Calu3 (cell line): ENCODE results near the gene DLX5. TPM values are rescaled to one million over a fixed set of nuclear protein-coding genes. Genes with fewer than 3 reads are reported as not detected.

ENCODE experiments used
- BruUV-seq: library from RNA; stranded (reverse); fragments of 400-500 nt; replicated peaks from 2 replicates; lab custom pipeline; 2021; lab: Mats Ljungman, UMichigan
- CTCF ChIA-PET: fragments of 300-600 bp; sonication (Branson Sonifier 250); formaldehyde crosslinking; loops from one replicate; lab custom pipeline; 2022; ENCODE audit warnings: antibody characterized with exemption; lab: Charles Lee
- DNase-seq: peaks from one replicate; pipeline ENCODE4 v3.0.0; 2022
- H3K27ac Mint-ChIP-seq: one replicate; pipeline ENCODE4 v1.8.0; 2022; ENCODE audit warnings: mixed read lengths; ENCODE audit not compliant: unreplicated experiment
- H3K27me3 Mint-ChIP-seq: one replicate; pipeline ENCODE4 v1.8.0; 2022; ENCODE audit warnings: mixed read lengths; ENCODE audit not compliant: unreplicated experiment
- H3K36me3 Mint-ChIP-seq: one replicate; pipeline ENCODE4 v1.8.0; 2022; ENCODE audit warnings: mild to moderate bottlenecking, moderate library complexity, mixed read lengths; ENCODE audit not compliant: insufficient read depth, unreplicated experiment
- H3K4me1 Mint-ChIP-seq: one replicate; pipeline ENCODE4 v1.8.0; 2022; ENCODE audit warnings: mild to moderate bottlenecking, low read depth, mixed read lengths; ENCODE audit not compliant: unreplicated experiment
- H3K4me3 Mint-ChIP-seq: one replicate; pipeline ENCODE4 v1.8.0; 2022; ENCODE audit warnings: mild to moderate bottlenecking, low read depth, moderate library complexity, mixed read lengths; ENCODE audit not compliant: unreplicated experiment
- H3K9me3 Mint-ChIP-seq: one replicate; pipeline ENCODE4 v1.8.0; 2022; ENCODE audit warnings: low read depth, mixed read lengths; ENCODE audit not compliant: unreplicated experiment
- CTCF ChIP-seq: fragments of 200-600 bp; IDR thresholded peaks from one replicate; pipeline ENCODE4 v1.8.0; 2022; ENCODE audit warnings: antibody characterized with exemption; ENCODE audit not compliant: unreplicated experiment
- intact Hi-C: fragments of 100-400 bp; cut with micrococcal nuclease; formaldehyde crosslinking; loops from one replicate; pipeline ENCODE4 v1.10.0; 2022; ENCODE audit not compliant: unreplicated experiment
- total RNA-seq: library from RNA; stranded (reverse); gene quantifications from 2 replicates; pipeline ENCODE4 v1.2.3, GENCODE V29; 2022

The DLX5 gene
- total RNA-seq, 1 experiment from 2014 or later = not detected

DNA sequence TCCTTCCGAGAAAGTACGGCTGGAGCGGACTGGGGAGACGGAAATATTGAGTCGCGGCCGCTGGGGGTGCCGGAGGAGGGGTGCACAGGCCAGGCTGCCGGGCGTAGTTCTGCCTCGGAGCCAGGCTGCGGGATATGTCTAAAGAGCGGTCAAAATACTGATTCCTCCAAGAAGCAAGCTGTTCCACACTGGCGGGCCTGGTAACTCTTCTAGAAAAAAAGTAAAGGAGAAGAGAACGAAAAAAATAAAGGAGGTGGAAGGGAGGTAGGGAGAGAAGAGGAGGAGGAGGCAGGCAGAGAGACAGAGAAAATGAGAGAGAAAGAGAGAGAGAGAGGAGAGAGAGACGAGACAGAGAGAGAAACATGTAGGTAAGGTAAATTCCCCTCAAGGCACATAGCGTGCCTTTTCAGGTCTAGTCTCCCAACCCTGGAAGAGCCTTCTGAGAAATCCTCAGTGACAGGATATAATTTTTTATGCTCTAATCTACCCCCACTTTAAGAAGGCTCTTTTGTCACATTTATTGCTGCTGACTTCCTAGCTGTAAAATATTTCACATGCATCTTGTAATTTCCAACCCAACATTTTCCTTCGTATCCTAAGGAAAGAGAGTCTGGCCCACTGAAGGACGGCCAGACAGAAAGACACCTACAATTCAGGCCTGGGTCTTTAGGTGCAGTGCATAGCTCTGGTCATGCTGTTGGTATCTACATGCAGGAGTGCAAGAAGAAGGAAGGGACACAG lies 5.7 kb downstream of the DLX5 start:
- intact Hi-C loops = no loop called here
- CTCF ChIA-PET = no interaction called here
- BruUV-seq = no TSS peak
- Mint-ChIP-seq H3K27ac (no peak overlapping the region), H3K9me3 (no peaks in the 10 kb centered on the region), H3K27me3 (peaks cover 78% of the 10 kb centered on the region), H3K4me1 (peaks cover 10% of the 10 kb centered on the region), H3K36me3 (peaks cover 9% of the 10 kb centered on the region), H3K4me3 (no peak overlapping the region)
- DNase-seq = no peak
- no peak for TF ChIP-seq CTCF

DNA sequence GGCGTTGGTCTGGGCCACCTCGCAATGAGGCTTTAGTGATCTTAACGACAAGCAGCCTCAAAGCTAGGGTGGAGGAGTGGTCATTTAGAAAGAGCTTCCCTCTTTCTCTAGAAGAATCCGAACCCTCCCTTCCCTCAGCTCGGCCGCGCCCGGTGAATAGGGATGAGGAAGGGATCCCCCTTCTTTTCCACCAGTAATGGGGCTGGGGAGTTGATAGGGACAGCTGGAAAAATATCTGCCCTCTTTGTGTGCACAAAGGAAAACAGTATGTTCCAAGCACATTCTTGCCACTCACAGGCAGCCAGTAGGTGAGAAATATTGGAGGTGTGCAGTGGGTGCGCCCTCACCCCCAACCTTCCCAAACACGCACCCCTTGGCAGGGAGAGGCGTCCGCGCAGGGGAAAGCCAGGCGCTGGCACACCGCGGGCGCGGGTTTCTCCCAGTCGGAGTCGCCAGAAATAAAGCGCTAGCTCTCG lies 6.5 kb downstream of the DLX5 start:
- CTCF ChIA-PET = no interaction called here
- no peaks in the 10 kb centered on the region for H3K9me3 Mint-ChIP-seq
- H3K36me3 Mint-ChIP-seq = peaks cover 9% of the 10 kb centered on the region
- no peak overlapping the region for H3K4me3 Mint-ChIP-seq
- BruUV-seq = no TSS peak
- peaks cover 78% of the 10 kb centered on the region for H3K27me3 Mint-ChIP-seq
- no peak for DNase-seq
- H3K4me1 Mint-ChIP-seq = peaks cover 10% of the 10 kb centered on the region
- intact Hi-C loops = no loop called here
- no peak for TF ChIP-seq CTCF
- no peak overlapping the region for H3K27ac Mint-ChIP-seq

- Mint-ChIP-seq H3K36me3 (peaks cover 9% of the 10 kb centered on the region), H3K4me3 (peak overlapping the region; percentile 78), H3K9me3 (no peaks in the 10 kb centered on the region), H3K27ac (no peak overlapping the region), H3K27me3 (peaks cover 78% of the 10 kb centered on the region), H3K4me1 (peaks cover 10% of the 10 kb centered on the region)
- intact Hi-C loops = no loop called here
- BruUV-seq = no TSS peak
- CTCF ChIA-PET = no interaction called here
- DNase-seq = no peak
- TF ChIP-seq CTCF = no peak
These were observed 7.2 kb downstream of the DLX5 start for GRCh38 chr7:97017192-97018125.

DNA sequence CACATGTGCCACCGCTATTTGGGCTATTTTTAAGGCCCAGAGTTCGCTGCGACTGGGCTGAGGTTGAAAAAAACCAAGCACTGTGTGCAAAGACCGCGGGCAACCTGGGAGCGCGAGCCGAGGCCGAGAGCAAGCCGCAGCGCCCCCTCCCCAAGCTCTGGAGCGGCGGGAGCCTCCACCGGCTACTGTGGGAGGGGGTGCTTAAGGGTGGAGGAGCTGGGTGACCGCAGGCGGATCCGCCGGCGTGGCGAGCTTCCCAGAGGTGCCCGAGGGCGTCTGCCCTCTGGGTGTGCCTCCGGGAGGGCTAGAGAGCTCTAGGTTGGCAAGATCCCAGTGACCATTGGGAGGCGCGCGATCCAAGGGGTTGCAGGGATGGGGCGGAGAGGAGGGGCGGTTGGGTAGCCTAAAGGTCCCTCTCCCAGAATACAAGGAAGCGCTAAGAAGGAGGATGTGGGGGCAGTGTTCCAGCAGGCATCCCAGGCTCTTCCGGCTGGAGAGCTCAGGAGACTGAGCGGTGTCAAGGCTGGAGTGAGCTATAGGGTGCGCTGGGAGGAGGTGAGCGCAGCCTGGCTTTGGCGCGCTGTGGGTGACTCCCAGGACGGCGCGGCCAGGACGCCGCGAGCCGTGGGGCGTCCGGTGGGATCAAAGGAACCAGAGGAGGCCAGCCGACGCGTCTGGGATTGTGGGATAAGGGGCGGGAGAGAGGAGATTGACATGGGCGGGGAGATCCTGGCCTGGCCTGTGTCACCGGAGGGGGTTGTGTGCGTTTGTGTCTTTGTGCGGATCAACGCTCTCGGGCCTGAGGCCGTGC lies 8.0 kb downstream of the DLX5 start:
- DNase-seq = no peak
- Mint-ChIP-seq H3K27ac (no peak overlapping the region), H3K27me3 (peaks cover 82% of the 10 kb centered on the region), H3K9me3 (no peaks in the 10 kb centered on the region), H3K4me1 (peaks cover 10% of the 10 kb centered on the region), H3K4me3 (peak overlapping the region; percentile 78), H3K36me3 (peaks cover 9% of the 10 kb centered on the region)
- intact Hi-C loops = no loop called here
- BruUV-seq = no TSS peak
- no peak for TF ChIP-seq CTCF
- CTCF ChIA-PET = interaction anchor here (0.6 kb wide), 1 partner anchor 249 kb away, joined by 4 read pairs; no protein-coding TSS in a partner anchor
